Endodermal cell (in vitro differentiated cells): ENCODE measurements around the gene ACSM5. TPM values are rescaled to one million over a fixed set of nuclear protein-coding genes. Genes with fewer than 3 reads are reported as not detected.

Experiments used
- DNase-seq: peaks from one replicate; pipeline ENCODE4 v3.0.0-alpha.2; 2017
- H3K27ac ChIP-seq: 2 replicates; pipeline ENCODE4 v1.5.1; 2013; ENCODE audit warnings: mild to moderate bottlenecking, low read depth, low read length, moderate library complexity
- H3K27me3 ChIP-seq: 2 replicates; pipeline ENCODE4 v1.6.1; 2013; ENCODE audit warnings: mild to moderate bottlenecking, low read length, moderate library complexity; ENCODE audit not compliant: insufficient read depth, control insufficient read depth, poor library complexity, severe bottlenecking
- H3K36me3 ChIP-seq: 2 replicates; pipeline ENCODE4 v1.7.0; 2013; ENCODE audit warnings: mild to moderate bottlenecking, low read length, moderate library complexity; ENCODE audit not compliant: control insufficient read depth, insufficient read depth
- H3K4me1 ChIP-seq: one replicate; pipeline ENCODE4 v1.7.0; 2013; ENCODE audit warnings: low read length; ENCODE audit not compliant: control insufficient read depth, insufficient read depth
- H3K4me3 ChIP-seq: 2 replicates; pipeline ENCODE4 v1.5.1; 2013; ENCODE audit warnings: mild to moderate bottlenecking, low read length, moderate library complexity
- H3K9ac ChIP-seq: 2 replicates; pipeline ENCODE4 v1.6.1; 2013; ENCODE audit warnings: mild to moderate bottlenecking, low read length, moderate library complexity; ENCODE audit not compliant: poor library complexity, severe bottlenecking; ENCODE audit errors: extremely low read depth
- H3K9me3 ChIP-seq: 2 replicates; pipeline ENCODE4 v1.6.1; 2013; ENCODE audit warnings: mild to moderate bottlenecking, low read length, moderate library complexity; ENCODE audit not compliant: control insufficient read depth
- H3K27ac Mint-ChIP-seq: 2 replicates; pipeline ENCODE4 v1.8.0; 2020; ENCODE audit warnings: mixed read lengths
- H3K27me3 Mint-ChIP-seq: 2 replicates; pipeline ENCODE4 v1.8.0; 2021; ENCODE audit warnings: mild to moderate bottlenecking, mixed read lengths; ENCODE audit not compliant: insufficient read depth
- H3K36me3 Mint-ChIP-seq: 2 replicates; pipeline ENCODE4 v1.8.0; 2020; ENCODE audit warnings: low read depth, mixed read lengths
- H3K4me1 Mint-ChIP-seq: 2 replicates; pipeline ENCODE4 v1.8.0; 2020; ENCODE audit warnings: mixed read lengths
- H3K4me3 Mint-ChIP-seq: 2 replicates; pipeline ENCODE4 v1.8.0; 2020; ENCODE audit warnings: mild to moderate bottlenecking, moderate library complexity, mixed read lengths
- H3K9me3 Mint-ChIP-seq: 2 replicates; pipeline ENCODE4 v1.8.0; 2020; ENCODE audit warnings: mild to moderate bottlenecking, mixed read lengths
- CTCF ChIP-seq: fragments of 200-600 bp; sonication (generic); conservative IDR thresholded peaks from 2 replicates; pipeline ENCODE4 v1.5.0; 2021; ENCODE audit warnings: antibody characterized with exemption, mild to moderate bottlenecking
- WGBS, 2 experiments: methylation state at CpG; one replicate each; pipeline versions ENCODE4 v1.1.5 to v1.1.7; 2013; ENCODE audit warnings: missing lambda C conversion rate in 2 of 2, mixed read lengths in 1 of 2; ENCODE audit not compliant: insufficient coverage in 1 of 2, insufficient read length in 1 of 2; 5-methylcytosine and 5-hydroxymethylcytosine counted together
- total RNA-seq, 2 donors: library from RNA; stranded (reverse); fragmentation: NEBNext Ultra II Directional in 1 of 2; extraction: Animal tissue kit (Norgen Biotek cat#: 25700) in 1 of 2; gene quantifications; 2 replicates in 1 of 2; 3 replicates in 1 of 2; pipeline ENCODE4 v1.2.1, GENCODE V29; 2021

Gene ACSM5
- total RNA-seq, 2 donors from 2014 or later: not detected

- H3K9ac ChIP-seq: no peak overlapping the region
- no peak overlapping the region for H3K27ac ChIP-seq
- H3K36me3 Mint-ChIP-seq: no peaks in the 10 kb centered on the region
- peaks cover 7% of the 10 kb centered on the region for H3K27me3 Mint-ChIP-seq
- peaks cover 16% of the 10 kb centered on the region for H3K4me1 Mint-ChIP-seq
- H3K4me1 ChIP-seq: no peaks in the 10 kb centered on the region
- 80 to 81% methylated on average over 1 of the region's 1 CpG for WGBS, 2 experiments
- H3K4me3 ChIP-seq: no peak overlapping the region
- no peaks in the 10 kb centered on the region for H3K27me3 ChIP-seq
- TF ChIP-seq CTCF: no peak
- DNase-seq: no peak
- no peaks in the 10 kb centered on the region for H3K9me3 ChIP-seq
- H3K36me3 ChIP-seq: no peaks in the 10 kb centered on the region
- H3K27ac Mint-ChIP-seq: no peak overlapping the region
- no peak overlapping the region for H3K4me3 Mint-ChIP-seq
- no peaks in the 10 kb centered on the region for H3K9me3 Mint-ChIP-seq
Observed at GRCh38 chr16:20388854-20389253, 20.5 kb upstream of the ACSM5 start.

DNA sequence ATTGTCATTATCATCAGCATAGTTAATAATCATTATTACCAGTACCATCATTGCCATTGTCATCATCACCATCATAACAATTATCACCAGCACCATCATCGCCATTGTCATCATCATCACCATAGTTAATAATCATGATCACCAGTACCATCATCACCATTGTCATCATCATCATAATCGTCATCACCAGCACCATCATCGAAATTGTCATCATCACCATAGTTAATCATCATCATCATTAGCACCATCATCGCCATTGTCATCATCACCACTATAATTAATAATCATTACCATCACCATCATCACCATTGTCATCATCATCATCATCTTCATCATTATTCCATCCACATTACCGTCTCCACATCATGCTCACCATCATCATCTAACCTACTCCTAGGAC lies 18.3 kb upstream of the ACSM5 start:
- Mint-ChIP-seq H3K36me3 (no peaks in the 10 kb centered on the region), H3K4me1 (peaks cover 18% of the 10 kb centered on the region), H3K27me3 (peaks cover 7% of the 10 kb centered on the region), H3K4me3 (no peak overlapping the region), H3K27ac (no peak overlapping the region), H3K9me3 (no peaks in the 10 kb centered on the region)
- WGBS, 2 experiments: 91 to 93% methylated on average over 5 of the region's 5 CpGs
- no peak overlapping the region for H3K4me3 ChIP-seq
- no peak for DNase-seq
- no peak overlapping the region for H3K27ac ChIP-seq
- H3K9ac ChIP-seq: no peak overlapping the region
- no peaks in the 10 kb centered on the region for H3K27me3 ChIP-seq
- H3K9me3 ChIP-seq: no peaks in the 10 kb centered on the region
- H3K36me3 ChIP-seq: no peaks in the 10 kb centered on the region
- no peak for TF ChIP-seq CTCF
- no peaks in the 10 kb centered on the region for H3K4me1 ChIP-seq

- no peaks in the 10 kb centered on the region for H3K36me3 Mint-ChIP-seq
- no peak overlapping the region for H3K9ac ChIP-seq
- H3K4me1 ChIP-seq: no peaks in the 10 kb centered on the region
- H3K36me3 ChIP-seq: no peaks in the 10 kb centered on the region
- no peaks in the 10 kb centered on the region for H3K27me3 Mint-ChIP-seq
- H3K27ac Mint-ChIP-seq: no peak overlapping the region
- no peaks in the 10 kb centered on the region for H3K27me3 ChIP-seq
- no peak overlapping the region for H3K27ac ChIP-seq
- 75 to 83% methylated on average over 2 of the region's 2 CpGs for WGBS, 2 experiments
- no peak overlapping the region for H3K4me3 Mint-ChIP-seq
- no peak overlapping the region for H3K4me3 ChIP-seq
- no peaks in the 10 kb centered on the region for H3K9me3 Mint-ChIP-seq
- no peaks in the 10 kb centered on the region for H3K9me3 ChIP-seq
- H3K4me1 Mint-ChIP-seq: peaks cover 13% of the 10 kb centered on the region
- no peak for TF ChIP-seq CTCF
- DNase-seq: no peak
Observed at GRCh38 chr16:20393801-20394577, 15.3 kb upstream of the ACSM5 start.
